Measurements from ENCODE around the gene ASXL1.

- TF ChIP-seq, protein P1, sequence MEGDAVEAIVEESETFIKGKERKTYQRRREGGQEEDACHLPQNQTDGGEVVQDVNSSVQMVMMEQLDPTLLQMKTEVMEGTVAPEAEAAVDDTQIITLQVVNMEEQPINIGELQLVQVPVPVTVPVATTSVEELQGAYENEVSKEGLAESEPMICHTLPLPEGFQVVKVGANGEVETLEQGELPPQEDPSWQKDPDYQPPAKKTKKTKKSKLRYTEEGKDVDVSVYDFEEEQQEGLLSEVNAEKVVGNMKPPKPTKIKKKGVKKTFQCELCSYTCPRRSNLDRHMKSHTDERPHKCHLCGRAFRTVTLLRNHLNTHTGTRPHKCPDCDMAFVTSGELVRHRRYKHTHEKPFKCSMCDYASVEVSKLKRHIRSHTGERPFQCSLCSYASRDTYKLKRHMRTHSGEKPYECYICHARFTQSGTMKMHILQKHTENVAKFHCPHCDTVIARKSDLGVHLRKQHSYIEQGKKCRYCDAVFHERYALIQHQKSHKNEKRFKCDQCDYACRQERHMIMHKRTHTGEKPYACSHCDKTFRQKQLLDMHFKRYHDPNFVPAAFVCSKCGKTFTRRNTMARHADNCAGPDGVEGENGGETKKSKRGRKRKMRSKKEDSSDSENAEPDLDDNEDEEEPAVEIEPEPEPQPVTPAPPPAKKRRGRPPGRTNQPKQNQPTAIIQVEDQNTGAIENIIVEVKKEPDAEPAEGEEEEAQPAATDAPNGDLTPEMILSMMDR (IDR thresholded peaks at IDR 0.05), result no peak
- TF ChIP-seq ATF2 (CRISPR knock-in tag; IDR thresholded peaks at IDR 0.05; ENCODE audit: borderline replicate concordance, low read depth) (no peak), FOXP1 (CRISPR knock-in tag; IDR thresholded peaks at IDR 0.05; ENCODE audit: borderline replicate concordance) (no peak), TCF7 (CRISPR knock-in tag; IDR thresholded peaks at IDR 0.05; ENCODE audit: low read depth) (no peak)
- TF ChIP-seq, protein P2, sequence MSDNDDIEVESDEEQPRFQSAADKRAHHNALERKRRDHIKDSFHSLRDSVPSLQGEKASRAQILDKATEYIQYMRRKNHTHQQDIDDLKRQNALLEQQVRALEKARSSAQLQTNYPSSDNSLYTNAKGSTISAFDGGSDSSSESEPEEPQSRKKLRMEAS (CRISPR knock-in tag; IDR thresholded peaks at IDR 0.05), result no peak
- TF ChIP-seq, protein P3, sequence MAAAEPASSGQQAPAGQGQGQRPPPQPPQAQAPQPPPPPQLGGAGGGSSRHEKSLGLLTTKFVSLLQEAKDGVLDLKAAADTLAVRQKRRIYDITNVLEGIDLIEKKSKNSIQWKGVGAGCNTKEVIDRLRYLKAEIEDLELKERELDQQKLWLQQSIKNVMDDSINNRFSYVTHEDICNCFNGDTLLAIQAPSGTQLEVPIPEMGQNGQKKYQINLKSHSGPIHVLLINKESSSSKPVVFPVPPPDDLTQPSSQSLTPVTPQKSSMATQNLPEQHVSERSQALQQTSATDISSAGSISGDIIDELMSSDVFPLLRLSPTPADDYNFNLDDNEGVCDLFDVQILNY (CRISPR knock-in tag; IDR thresholded peaks at IDR 0.05), result no peak
Measured at GRCh38 chr20:32366380-32366779, 8.2 kb downstream of the ASXL1 start.
